ENCODE data around the gene TUG1.

Gene TUG1

GRCh38 chr22:30998329-30998728 is 29.3 kb downstream of the TUG1 start:
- no peak for DNase-seq (ENCODE audit: low read depth in 4 of 4, low spot score in 1 of 4)

GRCh38 chr22:31001124-31001770 is 32.2 kb downstream of the TUG1 start:
- no peak for DNase-seq (ENCODE audit: low read depth in 4 of 4, low spot score in 1 of 4)

GRCh38 chr22:31005535-31005934 is 36.5 kb downstream of the TUG1 start:
- no peak for DNase-seq (ENCODE audit: low read depth in 4 of 4, low spot score in 1 of 4)

DNA sequence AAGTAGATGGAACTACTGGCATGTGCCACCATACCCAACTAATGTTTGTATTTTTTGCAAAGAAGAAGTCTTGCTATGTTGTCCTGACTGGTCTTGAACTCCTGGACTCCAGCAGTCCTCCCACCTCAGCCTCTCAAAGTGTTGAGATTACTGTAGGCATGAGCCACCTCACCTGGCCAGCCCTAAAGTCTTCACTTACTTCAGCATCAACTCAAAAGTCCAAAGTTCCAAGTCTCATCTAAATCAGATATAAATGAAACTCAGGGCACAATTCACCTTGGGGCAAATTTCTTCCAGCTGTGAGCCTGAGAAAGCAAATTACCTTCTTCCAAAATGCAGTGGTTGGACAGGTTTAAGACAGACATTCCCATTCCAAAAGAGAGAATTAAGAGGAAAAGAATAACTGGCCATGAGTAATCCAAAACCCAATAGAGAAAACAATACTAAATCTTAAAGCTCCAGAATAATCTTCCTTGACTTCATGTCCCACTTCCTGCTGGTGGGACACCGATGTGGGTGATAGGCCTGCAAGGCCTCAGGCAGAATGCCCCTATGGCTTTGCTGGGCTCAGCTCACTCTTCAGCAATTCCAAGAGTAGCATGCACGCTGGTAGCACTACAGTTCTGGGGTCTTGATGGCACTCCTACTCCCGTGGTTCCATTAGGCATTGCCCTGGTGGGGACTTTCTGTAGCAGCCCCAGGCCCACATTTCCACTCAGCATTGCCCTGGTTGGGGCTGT is 50.3 kb downstream of the TUG1 start:
- DNase-seq (ENCODE audit: low read depth in 4 of 4, low spot score in 1 of 4): no peak

DNA sequence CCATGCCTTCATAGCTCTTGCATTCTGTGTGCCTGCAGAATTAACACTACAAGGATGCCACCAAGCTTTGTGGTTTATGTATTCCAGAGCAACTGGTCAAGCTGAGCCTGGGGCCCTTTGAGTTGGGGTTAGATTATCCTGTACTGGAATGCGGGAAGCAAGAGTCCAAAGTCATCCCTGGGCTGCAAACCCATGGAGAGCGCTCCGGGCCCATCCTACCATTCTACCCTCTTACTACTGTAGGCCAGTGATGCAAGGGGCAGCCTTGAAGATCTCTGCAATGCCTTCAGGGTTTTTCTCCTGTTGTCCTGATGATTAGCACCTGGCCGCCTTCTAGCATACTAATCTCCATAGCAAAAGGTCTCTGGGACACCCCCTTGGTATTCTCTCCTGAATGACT is 51.3 kb downstream of the TUG1 start:
- DNase-seq (ENCODE audit: low read depth in 4 of 4, low spot score in 1 of 4): no peak

- no peak for DNase-seq (ENCODE audit: low read depth in 4 of 4, low spot score in 1 of 4)
Observed at GRCh38 chr22:31022516-31022915, 53.5 kb downstream of the TUG1 start.

Data from stimulated activated CD4-positive, alpha-beta T cell treated with anti-CD3 and anti-CD28 coated beads, Interleukin-1b, Interleukin-23, amount 100 ng/mL, for 24 hours (primary cell).